Activated naive CD8-positive, alpha-beta T cell (primary cell): Measurements from ENCODE around the gene VSIG10L2.

ENCODE experiments used
- H3K27ac Mint-ChIP-seq: one replicate; pipeline ENCODE4 v1.8.0; 2021; ENCODE audit warnings: mixed read lengths
- H3K27me3 Mint-ChIP-seq: one replicate; pipeline ENCODE4 v1.8.0; 2021; ENCODE audit warnings: mixed read lengths
- H3K36me3 Mint-ChIP-seq: one replicate; pipeline ENCODE4 v1.8.0; 2021; ENCODE audit warnings: mixed read lengths
- H3K4me1 Mint-ChIP-seq: one replicate; pipeline ENCODE4 v1.8.0; 2021; ENCODE audit warnings: low read depth, mixed read lengths
- H3K4me3 Mint-ChIP-seq: one replicate; pipeline ENCODE4 v1.8.0; 2021; ENCODE audit warnings: mild to moderate bottlenecking, mixed read lengths
- H3K9me3 Mint-ChIP-seq: one replicate; pipeline ENCODE4 v1.8.0; 2021; ENCODE audit warnings: low read depth, mixed read lengths

The VSIG10L2 gene

GRCh38 chr11:125987066-125987641, 41.3 kb downstream of the VSIG10L2 start:
- no peaks in the 10 kb centered on the region for H3K9me3 Mint-ChIP-seq
- H3K27me3 Mint-ChIP-seq, result no peaks in the 10 kb centered on the region
- H3K4me1 Mint-ChIP-seq, result no peaks in the 10 kb centered on the region
- H3K4me3 Mint-ChIP-seq, result no peak overlapping the region
- peaks cover 11% of the 10 kb centered on the region for H3K36me3 Mint-ChIP-seq
- H3K27ac Mint-ChIP-seq, result no peak overlapping the region

GRCh38 chr11:125990244-125990643, 44.4 kb downstream of the VSIG10L2 start:
- peaks cover 10% of the 10 kb centered on the region for H3K36me3 Mint-ChIP-seq

GRCh38 chr11:125992893-125993292, 47.0 kb downstream of the VSIG10L2 start:
- Mint-ChIP-seq H3K36me3 (peaks cover 11% of the 10 kb centered on the region), H3K4me1 (no peaks in the 10 kb centered on the region), H3K27ac (no peak overlapping the region)

More at GRCh38 chr11:125990244-125990643, 44.4 kb downstream of the VSIG10L2 start:
- Mint-ChIP-seq H3K4me3 (no peak overlapping the region), H3K4me1 (no peaks in the 10 kb centered on the region), H3K27me3 (no peaks in the 10 kb centered on the region), H3K9me3 (no peaks in the 10 kb centered on the region), H3K27ac (no peak overlapping the region)

GRCh38 chr11:125994509-125994908, 48.7 kb downstream of the VSIG10L2 start:
- no peaks in the 10 kb centered on the region for H3K27me3 Mint-ChIP-seq
- no peak overlapping the region for H3K4me3 Mint-ChIP-seq
- H3K27ac Mint-ChIP-seq, result no peak overlapping the region
- no peaks in the 10 kb centered on the region for H3K4me1 Mint-ChIP-seq
- peaks cover 12% of the 10 kb centered on the region for H3K36me3 Mint-ChIP-seq
- H3K9me3 Mint-ChIP-seq, result no peaks in the 10 kb centered on the region

More at GRCh38 chr11:125992893-125993292, 47.0 kb downstream of the VSIG10L2 start:
- no peaks in the 10 kb centered on the region for H3K27me3 Mint-ChIP-seq
- no peaks in the 10 kb centered on the region for H3K9me3 Mint-ChIP-seq
- no peak overlapping the region for H3K4me3 Mint-ChIP-seq

GRCh38 chr11:125995313-125995712, 49.5 kb downstream of the VSIG10L2 start:
- Mint-ChIP-seq H3K27me3 (no peaks in the 10 kb centered on the region), H3K4me3 (no peak overlapping the region), H3K27ac (no peak overlapping the region), H3K4me1 (no peaks in the 10 kb centered on the region), H3K36me3 (peaks cover 16% of the 10 kb centered on the region), H3K9me3 (no peaks in the 10 kb centered on the region)

- Mint-ChIP-seq H3K27me3 (no peaks in the 10 kb centered on the region), H3K36me3 (peaks cover 21% of the 10 kb centered on the region), H3K4me1 (no peaks in the 10 kb centered on the region), H3K9me3 (no peaks in the 10 kb centered on the region), H3K4me3 (no peak overlapping the region), H3K27ac (no peak overlapping the region)
Measured at GRCh38 chr11:125998267-125998666, 52.4 kb downstream of the VSIG10L2 start.

GRCh38 chr11:125999234-125999880, 53.5 kb downstream of the VSIG10L2 start:
- Mint-ChIP-seq H3K9me3 (no peaks in the 10 kb centered on the region), H3K27me3 (no peaks in the 10 kb centered on the region), H3K4me3 (no peak overlapping the region), H3K36me3 (peaks cover 15% of the 10 kb centered on the region), H3K4me1 (no peaks in the 10 kb centered on the region), H3K27ac (no peak overlapping the region)

GRCh38 chr11:126002181-126002580, 56.3 kb downstream of the VSIG10L2 start:
- Mint-ChIP-seq H3K36me3 (peaks cover 13% of the 10 kb centered on the region), H3K4me3 (no peak overlapping the region), H3K9me3 (no peaks in the 10 kb centered on the region), H3K27ac (no peak overlapping the region), H3K4me1 (no peaks in the 10 kb centered on the region), H3K27me3 (no peaks in the 10 kb centered on the region)
